MG63 (cell line): ENCODE data around the gene TSC22D4. TPM values are rescaled to one million over a fixed set of nuclear protein-coding genes. Genes with fewer than 3 reads are reported as not detected.

Experiments used
- DNase-seq: peaks from one replicate; pipeline ENCODE4 v3.0.0-alpha.2; 2020
- H3K27me3 ChIP-seq: fragments of 250-450 bp; sonication (Bioruptor Pico); 2 replicates; pipeline ENCODE4 v1.5.1; 2020; ENCODE audit warnings: mild to moderate bottlenecking, moderate library complexity
- H3K36me3 ChIP-seq: fragments of 250-450 bp; sonication (Bioruptor Pico); 2 replicates; pipeline ENCODE4 v1.5.1; 2020; ENCODE audit warnings: mild to moderate bottlenecking, moderate library complexity
- H3K4me3 ChIP-seq: fragments of 250-450 bp; sonication (Bioruptor Pico); 2 replicates; pipeline ENCODE4 v1.5.1; 2020; ENCODE audit warnings: mild to moderate bottlenecking, moderate library complexity
- H3K9me3 ChIP-seq: fragments of 250-450 bp; sonication (Bioruptor Pico); 2 replicates; pipeline ENCODE4 v1.5.1; 2020; ENCODE audit warnings: mild to moderate bottlenecking, moderate library complexity
- total RNA-seq: library from RNA; depleted of rRNA; stranded (reverse); fragments of >200 nt; shearing (Covaris generic); gene quantifications from 2 replicates; pipeline ENCODE4 v1.2.3, GENCODE V29; 2014; ENCODE audit warnings: low replicate concordance

The TSC22D4 gene
- total RNA-seq, 1 experiment from 2014 or later = 27.7 TPM

DNA sequence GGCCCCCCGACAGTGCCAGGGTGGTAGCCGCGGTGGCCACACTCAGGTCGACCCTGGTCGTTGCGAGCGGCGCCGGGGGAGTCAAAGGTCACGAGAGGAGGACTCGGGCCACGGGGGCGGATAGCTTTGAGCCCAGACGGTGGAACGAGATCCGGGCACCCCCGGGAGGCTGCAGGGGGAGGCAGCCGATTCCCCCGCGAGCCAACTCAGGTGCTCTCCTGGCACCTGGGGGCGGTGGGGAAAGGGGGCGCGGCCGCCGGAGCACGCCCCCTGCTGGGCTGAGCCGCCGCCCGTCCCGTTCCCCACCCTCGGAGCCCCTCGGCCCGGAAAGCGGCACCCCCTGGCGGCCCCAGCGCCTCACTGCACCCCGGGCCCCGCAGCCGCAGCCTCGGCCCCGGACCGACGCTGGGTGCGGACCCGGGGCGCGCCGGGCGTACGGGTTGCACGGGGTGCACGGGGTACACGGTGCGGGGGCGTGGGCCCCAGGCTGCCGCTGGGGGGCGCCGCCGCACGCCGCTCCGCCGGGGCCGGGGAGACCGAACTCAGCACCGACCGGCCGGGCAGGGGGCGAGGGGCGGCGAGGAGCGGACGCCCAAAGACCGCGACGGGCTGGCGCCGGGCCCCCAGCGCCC, 4.2 kb upstream of the TSC22D4 start:
- Histone ChIP-seq H3K9me3 (no peaks in the 10 kb centered on the region), H3K4me3 (peak overlapping the region; percentile 50), H3K36me3 (no peaks in the 10 kb centered on the region), H3K27me3 (no peaks in the 10 kb centered on the region)
- peak; percentile 51 for DNase-seq

DNA sequence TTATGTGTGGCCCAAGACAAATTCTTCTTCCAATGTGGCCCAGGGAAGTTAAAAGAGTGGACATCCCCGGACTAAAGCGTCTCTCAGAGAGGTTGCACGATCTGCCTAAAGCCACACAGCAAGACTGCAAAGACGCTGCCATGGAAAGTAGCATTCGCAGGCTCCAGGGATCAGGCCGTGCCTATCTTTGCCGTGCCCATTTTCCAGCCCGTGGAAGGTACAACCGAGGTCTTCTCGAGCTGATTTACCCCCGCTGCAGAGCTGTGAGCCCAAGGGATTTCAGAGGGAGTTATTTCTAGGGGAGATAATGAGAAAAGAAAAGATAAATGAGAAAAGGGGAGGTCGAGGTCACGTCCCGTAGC, 3.7 kb upstream of the TSC22D4 start:
- DNase-seq = no peak
- H3K9me3 ChIP-seq = no peaks in the 10 kb centered on the region
- H3K4me3 ChIP-seq = peak overlapping the region; percentile 50
- H3K36me3 ChIP-seq = no peaks in the 10 kb centered on the region
- H3K27me3 ChIP-seq = no peaks in the 10 kb centered on the region

DNA sequence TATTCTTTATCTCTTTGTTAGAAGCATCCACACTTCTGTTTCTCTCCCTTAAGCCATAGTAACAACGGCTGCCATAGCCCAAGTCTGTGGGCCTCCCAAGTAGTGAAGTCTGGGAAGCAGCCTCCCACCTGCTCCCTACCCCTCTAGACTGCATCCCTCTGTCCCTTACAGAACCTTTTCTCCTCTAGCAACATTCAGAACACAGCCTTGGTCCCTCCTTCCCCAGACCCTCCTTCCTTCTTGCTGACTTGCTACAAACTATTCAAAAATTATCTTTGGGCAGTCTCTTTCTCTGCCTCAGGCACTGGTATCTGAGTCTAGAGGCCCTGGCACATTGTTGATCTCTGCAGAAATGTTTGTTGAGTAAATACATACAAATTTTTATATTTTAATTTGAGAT, 2.5 kb upstream of the TSC22D4 start:
- H3K9me3 ChIP-seq = no peaks in the 10 kb centered on the region
- H3K36me3 ChIP-seq = peaks cover 3% of the 10 kb centered on the region; the same call in 1 of the 2 replicates
- DNase-seq = no peak

DNA sequence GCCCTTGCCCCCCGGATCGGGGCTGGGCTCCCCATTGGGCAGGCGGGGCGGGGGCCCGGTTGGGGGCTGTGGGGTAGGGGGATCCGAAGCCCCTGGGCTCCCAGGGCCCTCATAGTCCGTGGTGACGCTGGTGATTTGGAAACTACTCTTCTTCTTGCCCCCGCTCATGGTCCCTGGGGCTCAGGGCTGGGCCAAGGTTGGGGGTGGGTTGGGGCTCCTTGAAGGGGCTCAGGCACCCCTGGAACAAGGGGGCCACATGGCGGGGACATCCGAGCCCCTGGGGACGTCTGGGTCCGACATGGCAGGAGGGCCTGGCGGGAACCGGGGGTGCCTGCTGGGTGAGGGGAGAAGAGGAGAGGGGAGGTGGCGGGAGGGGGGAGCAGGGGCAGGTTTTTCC, 1.1 kb downstream of the TSC22D4 start:
- H3K4me3 ChIP-seq = peak overlapping the region; percentile 78

More for the DNA sequence above, 2.5 kb upstream of the TSC22D4 start:
- Histone ChIP-seq H3K4me3 (no peak overlapping the region), H3K27me3 (no peaks in the 10 kb centered on the region)

GRCh38 chr7:100476903-100477870, 1.8 kb downstream of the TSC22D4 start:
- peaks cover 6% of the 10 kb centered on the region for H3K36me3 ChIP-seq
- H3K9me3 ChIP-seq = no peaks in the 10 kb centered on the region
- DNase-seq = no peak
- peak overlapping the region; percentile 78 for H3K4me3 ChIP-seq
- no peaks in the 10 kb centered on the region for H3K27me3 ChIP-seq

More for the DNA sequence above, 1.1 kb downstream of the TSC22D4 start:
- Histone ChIP-seq H3K27me3 (no peaks in the 10 kb centered on the region), H3K36me3 (peaks cover 6% of the 10 kb centered on the region), H3K9me3 (no peaks in the 10 kb centered on the region)
- no peak for DNase-seq

- DNase-seq = no peak
These were observed 2.8 kb downstream of the TSC22D4 start for GRCh38 chr7:100476101-100476780.

GRCh38 chr7:100475549-100475948, 3.5 kb downstream of the TSC22D4 start:
- H3K27me3 ChIP-seq = no peaks in the 10 kb centered on the region
- peaks cover 6% of the 10 kb centered on the region for H3K36me3 ChIP-seq
- DNase-seq = no peak
- H3K4me3 ChIP-seq = no peak overlapping the region
- no peaks in the 10 kb centered on the region for H3K9me3 ChIP-seq

More at GRCh38 chr7:100476101-100476780, 2.8 kb downstream of the TSC22D4 start:
- no peaks in the 10 kb centered on the region for H3K27me3 ChIP-seq
- H3K9me3 ChIP-seq = no peaks in the 10 kb centered on the region
- no peak overlapping the region for H3K4me3 ChIP-seq
- peaks cover 6% of the 10 kb centered on the region for H3K36me3 ChIP-seq

- H3K9me3 ChIP-seq = no peaks in the 10 kb centered on the region
- H3K4me3 ChIP-seq = no peak overlapping the region
- no peak for DNase-seq
- H3K27me3 ChIP-seq = no peaks in the 10 kb centered on the region
- peaks cover 6% of the 10 kb centered on the region for H3K36me3 ChIP-seq
These were observed 6.0 kb downstream of the TSC22D4 start for GRCh38 chr7:100472854-100473499.

GRCh38 chr7:100472121-100472851, 6.7 kb downstream of the TSC22D4 start:
- no peak overlapping the region for H3K4me3 ChIP-seq
- no peaks in the 10 kb centered on the region for H3K27me3 ChIP-seq
- no peaks in the 10 kb centered on the region for H3K9me3 ChIP-seq
- DNase-seq = no peak
- peaks cover 6% of the 10 kb centered on the region for H3K36me3 ChIP-seq

GRCh38 chr7:100471021-100471420, 8.0 kb downstream of the TSC22D4 start:
- H3K9me3 ChIP-seq = no peaks in the 10 kb centered on the region
- H3K27me3 ChIP-seq = no peaks in the 10 kb centered on the region
- peaks cover 3% of the 10 kb centered on the region; the same call in 1 of the 2 replicates for H3K36me3 ChIP-seq
- no peak overlapping the region for H3K4me3 ChIP-seq
- DNase-seq = no peak

DNA sequence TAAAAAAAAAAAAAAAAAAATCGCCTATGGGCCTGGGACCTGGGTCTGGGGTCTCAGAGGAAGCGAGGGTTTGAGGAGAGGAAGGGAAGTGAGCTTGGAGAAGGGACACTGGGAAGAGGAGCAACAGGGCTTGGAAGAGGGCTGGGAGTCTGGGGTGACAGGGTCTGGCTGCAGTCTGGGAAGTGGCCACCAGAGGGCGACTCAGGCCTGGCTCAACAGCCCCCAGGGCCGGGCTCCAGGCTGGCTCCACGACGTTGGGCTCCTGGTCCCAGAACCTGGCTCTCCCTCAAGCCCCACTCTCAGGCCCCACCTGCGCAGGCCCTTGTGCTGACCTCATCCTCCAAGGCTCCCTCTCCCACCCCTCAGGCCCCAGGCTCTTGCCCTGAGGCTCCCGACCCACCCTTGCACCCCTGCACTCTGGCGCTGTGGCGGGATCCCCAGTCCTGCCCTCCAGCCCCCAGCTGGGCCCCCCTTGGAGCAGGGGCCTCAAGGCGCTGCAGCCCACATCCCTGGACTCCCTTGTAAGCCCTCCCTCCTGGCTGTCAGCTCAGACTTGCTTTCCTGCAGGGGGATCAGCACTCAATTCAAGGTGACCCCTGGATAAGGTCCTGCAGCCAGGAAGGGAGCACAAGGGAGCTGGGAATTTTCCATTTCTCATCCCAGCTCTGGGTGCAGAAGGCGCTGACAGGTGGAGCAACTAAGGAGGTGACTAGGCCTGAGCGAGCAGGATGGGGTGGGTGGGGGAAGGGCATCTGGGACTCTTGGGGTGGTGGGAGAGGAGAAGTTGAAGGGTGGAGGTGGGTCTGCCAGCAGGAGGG, 9.6 kb downstream of the TSC22D4 start:
- H3K4me3 ChIP-seq = no peak overlapping the region
- DNase-seq = peak; percentile 62
- no peaks in the 10 kb centered on the region for H3K27me3 ChIP-seq
- H3K36me3 ChIP-seq = peaks cover 3% of the 10 kb centered on the region; the same call in 1 of the 2 replicates
- no peaks in the 10 kb centered on the region for H3K9me3 ChIP-seq

DNA sequence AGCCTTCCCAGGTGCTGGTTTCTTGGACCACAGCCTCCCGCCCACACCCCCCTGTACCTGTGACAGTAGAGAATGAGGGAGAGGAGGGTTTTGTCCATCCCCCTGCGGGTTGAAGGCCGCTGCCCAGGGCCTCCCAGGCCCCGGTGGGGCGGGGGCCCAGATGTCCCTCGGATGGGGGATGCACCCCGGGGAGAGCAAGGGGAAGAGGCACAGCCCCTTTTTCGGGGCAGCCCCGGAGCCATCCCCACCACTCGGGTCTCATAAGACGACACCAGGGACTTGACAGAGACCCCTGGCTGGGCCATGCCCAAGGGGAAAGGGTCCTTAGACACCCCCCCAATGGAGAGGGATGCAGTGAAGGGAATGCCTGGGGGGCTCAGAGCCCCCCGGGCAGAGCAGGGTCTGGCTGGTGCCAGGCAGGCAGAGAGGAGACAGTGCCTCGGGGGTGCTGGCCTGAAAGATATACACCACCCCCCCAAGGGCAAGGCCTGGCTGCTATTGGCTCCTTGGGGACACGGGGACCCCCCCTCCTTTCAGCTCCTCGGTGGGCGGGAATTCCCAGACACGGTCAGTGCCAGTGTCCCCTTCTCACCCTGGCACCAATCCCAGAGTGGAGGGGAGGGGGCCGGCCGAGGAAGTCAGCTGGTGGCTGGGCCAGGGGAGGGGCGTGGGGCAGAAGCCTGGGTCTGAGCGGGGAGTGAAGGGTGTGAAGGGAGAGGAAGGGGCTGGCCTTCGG, 11.2 kb downstream of the TSC22D4 start:
- no peak overlapping the region for H3K4me3 ChIP-seq
- no peaks in the 10 kb centered on the region; the same call in 1 of the 2 replicates for H3K36me3 ChIP-seq
- no peaks in the 10 kb centered on the region for H3K27me3 ChIP-seq
- H3K9me3 ChIP-seq = no peaks in the 10 kb centered on the region
- DNase-seq = no peak

- DNase-seq = no peak
- Histone ChIP-seq H3K36me3 (no peaks in the 10 kb centered on the region; the same call in 1 of the 2 replicates), H3K9me3 (no peaks in the 10 kb centered on the region), H3K4me3 (no peak overlapping the region), H3K27me3 (no peaks in the 10 kb centered on the region)
These were observed 12.1 kb downstream of the TSC22D4 start for GRCh38 chr7:100466653-100467605.
